Left lung (tissue), 10 donors: ENCODE measurements around the gene TPST2. TPM values are rescaled to one million over a fixed set of nuclear protein-coding genes. Genes with fewer than 3 reads are reported as not detected.

ENCODE experiments used
- ATAC-seq: fragments of 200-7000 bp; cut with Tn5 transposase; one replicate; pipeline ENCODE4 v1.9.1; 2020; ENCODE audit warnings: moderate library complexity
- DNase-seq, 4 donors: peaks; one replicate each; pipeline ENCODE4 v3.0.0-alpha.2; 2013 to 2020
- H3K27ac ChIP-seq, 2 donors: fragments of 200-600 bp; sonication (generic) in 1 of 2; one replicate each; pipeline versions ENCODE4 v1.5.0 to v1.8.0; 2020 to 2021
- H3K27me3 ChIP-seq, 2 donors: fragments of 200-600 bp; sonication (generic) in 1 of 2; one replicate each; pipeline versions ENCODE4 v1.5.0 to v1.8.0; 2020 to 2021
- H3K36me3 ChIP-seq, 2 donors: fragments of 200-600 bp; sonication (generic) in 1 of 2; one replicate each; pipeline versions ENCODE4 v1.5.0 to v1.8.0; 2020 to 2021
- H3K4me1 ChIP-seq, 2 donors: fragments of 200-600 bp; one replicate each; pipeline ENCODE4 v1.8.0; 2021
- H3K4me3 ChIP-seq, 2 donors: fragments of 200-600 bp; sonication (generic) in 1 of 2; one replicate each; pipeline versions ENCODE4 v1.5.0 to v1.8.0; 2020 to 2021; ENCODE audit warnings: mild to moderate bottlenecking in 1 of 2
- H3K9me3 ChIP-seq, 2 donors: fragments of 200-600 bp; sonication (generic) in 1 of 2; one replicate each; pipeline versions ENCODE4 v1.5.0 to v1.8.0; 2020 to 2021
- CTCF ChIP-seq, 2 donors: fragments of 200-600 bp; sonication (generic) in 1 of 2; IDR thresholded peaks; one replicate each; pipeline versions ENCODE4 v1.5.0 to v1.8.0; 2021; ENCODE audit warnings: antibody characterized with exemption in 2 of 2
- intact Hi-C, 2 donors: fragments of 100-400 bp; cut with DNase I; formaldehyde crosslinking; loops; one replicate each; pipeline versions ENCODE4 v1.11.2 to v1.14.2; 2022
- polyA plus RNA-seq, 6 donors: library from polyadenylated mRNA; unstranded; fragments of 120-200 nt; gene quantifications; one replicate each; pipeline ENCODE4 v1.2.1, GENCODE V29; 2013; ENCODE audit not compliant: insufficient read length in 6 of 6
- total RNA-seq, 2 donors: library from RNA; stranded (reverse); fragmentation: NEBNext Ultra II Directional; extraction: Animal tissue kit (Norgen Biotek cat#: 25700); gene quantifications; one replicate each; pipeline ENCODE4 v1.2.1, GENCODE V29; 2021
- donor health status: DM: no; HTN: yes; CAD: no.
- donor health status: DM: no; HTN: no; CAD: no.

TPST2 gene
- total and polyA plus RNA-seq, 8 donors: 23.3 to 69.0 (median 29.0) TPM

- no peak for DNase-seq
- peaks cover 0 to 26% of the 10 kb centered on the region in 2 donors for H3K4me1 ChIP-seq
- TF ChIP-seq CTCF (IDR thresholded peaks at IDR 0.05): no peak
- H3K27me3 ChIP-seq: peaks cover 0 to 4% of the 10 kb centered on the region in 2 donors
- no peak within 1 kb of the TSS for H3K27ac ChIP-seq
- intact Hi-C loops: no loop called here
- H3K36me3 ChIP-seq: no peaks in the 10 kb centered on the region
- no peaks in the 10 kb centered on the region for H3K9me3 ChIP-seq
- ATAC-seq: no peak
- no peak within 1 kb of the TSS for H3K4me3 ChIP-seq
These were observed 31.7 kb upstream of the TPST2 start, which contains the start of gene CRYBA4 for GRCh38 chr22:26621663-26622062. TSS of gene CRYBA4 (plus strand) at chr22:26621963. CDS start at chr22:26622597, 634 bp downstream.

- Histone ChIP-seq H3K4me1 (peaks cover 0 to 36% of the 10 kb centered on the region in 2 donors), H3K36me3 (no peaks in the 10 kb centered on the region), H3K4me3 (no peak overlapping the region), H3K27ac (no peak overlapping the region), H3K27me3 (peaks cover 0 to 4% of the 10 kb centered on the region in 2 donors), H3K9me3 (no peaks in the 10 kb centered on the region)
- no peak for DNase-seq
- intact Hi-C loops: no loop called here
- TF ChIP-seq CTCF (IDR thresholded peaks at IDR 0.05): no peak
- ATAC-seq: no peak
These were observed 30.3 kb upstream of the TPST2 start for GRCh38 chr22:26620197-26620596.

- no peaks in the 10 kb centered on the region for H3K36me3 ChIP-seq
- ATAC-seq (no peak), DNase-seq (peak in 2 of 4 donors; percentile 18 to 50)
- H3K9me3 ChIP-seq: no peaks in the 10 kb centered on the region
- no peak for TF ChIP-seq CTCF (IDR thresholded peaks at IDR 0.05)
- H3K4me3 ChIP-seq: no peak overlapping the region
- peaks cover 0 to 9% of the 10 kb centered on the region in 2 donors for H3K27me3 ChIP-seq
- intact Hi-C loops: no loop called here
- peaks cover 0 to 36% of the 10 kb centered on the region in 2 donors for H3K4me1 ChIP-seq
- peak overlapping the region in 1 of 2 donors; percentile 16 for H3K27ac ChIP-seq
These were observed 29.6 kb upstream of the TPST2 start for GRCh38 chr22:26619510-26619909.

GRCh38 chr22:26618455-26618854, 28.5 kb upstream of the TPST2 start:
- intact Hi-C loops: no loop called here
- no peak for ATAC-seq
- Histone ChIP-seq H3K4me3 (no peak overlapping the region), H3K9me3 (no peaks in the 10 kb centered on the region), H3K27ac (peak overlapping the region in 1 of 2 donors; percentile 57), H3K4me1 (peaks cover 0 to 36% of the 10 kb centered on the region in 2 donors), H3K36me3 (no peaks in the 10 kb centered on the region), H3K27me3 (peaks cover 0 to 10% of the 10 kb centered on the region in 2 donors)
- no peak for DNase-seq
- no peak for TF ChIP-seq CTCF (IDR thresholded peaks at IDR 0.05)

- no peaks in the 10 kb centered on the region for H3K9me3 ChIP-seq
- H3K4me3 ChIP-seq: no peak within 1 kb of the TSS
- no peaks in the 10 kb centered on the region for H3K36me3 ChIP-seq
- ATAC-seq (peak; percentile 71), DNase-seq (peak in 2 of 4 donors; percentile 44 to 82)
- intact Hi-C loops: no loop called here
- peak within 1 kb of the TSS in 1 of 2 donors; percentile 57 for H3K27ac ChIP-seq
- peaks cover 0 to 10% of the 10 kb centered on the region in 2 donors for H3K27me3 ChIP-seq
- no peak for TF ChIP-seq CTCF (IDR thresholded peaks at IDR 0.05)
- H3K4me1 ChIP-seq: peaks cover 0 to 36% of the 10 kb centered on the region in 2 donors
These were observed 27.6 kb upstream of the TPST2 start, which contains the start of gene CRYBB1 for GRCh38 chr22:26617271-26618199. TSS of gene CRYBB1 (minus strand) at chr22:26618027. CDS start at chr22:26616319, 1,708 bp downstream.
